Body of pancreas (tissue), 4 donors: ENCODE results near the gene FBXW8. TPM values are rescaled to one million over a fixed set of nuclear protein-coding genes. Genes with fewer than 3 reads are reported as not detected.

Experiments
- ATAC-seq: fragments of 150-250 bp; one replicate; pipeline ENCODE4 v1.9.1; 2016
- DNase-seq, 4 donors: peaks; one replicate each; pipeline ENCODE4 v3.0.0-alpha.2; 2019
- H3K27ac ChIP-seq, 4 donors: fragments of 200-600 bp; sonication (generic); 1 replicate in 3 of 4; 2 replicates in 1 of 4; pipeline versions ENCODE4 v1.5.1 to v1.6.1; 2016 to 2019; ENCODE audit warnings: mild to moderate bottlenecking in 1 of 4, mixed read lengths in 1 of 4, moderate library complexity in 1 of 4
- H3K27me3 ChIP-seq, 2 donors: fragments of 200-600 bp; sonication (generic); one replicate each; pipeline ENCODE4 v1.6.0; 2016; ENCODE audit warnings: mild to moderate bottlenecking in 1 of 2
- H3K36me3 ChIP-seq, 2 donors: fragments of 200-600 bp; sonication (generic); replicated peaks in 1 of 2; 2 replicates each; pipeline ENCODE4 v1.5.1; 2016; ENCODE audit warnings: low read depth in 2 of 2; ENCODE audit not compliant: insufficient read depth in 1 of 2
- H3K4me1 ChIP-seq: fragments of 200-600 bp; sonication (generic); one replicate; pipeline ENCODE4 v1.6.0; 2016
- H3K4me3 ChIP-seq, 2 donors: fragments of 200-600 bp; sonication (generic); 1 replicate in 1 of 2; 2 replicates in 1 of 2; pipeline ENCODE4 v1.5.1; 2016 to 2019
- H3K9me3 ChIP-seq, 3 donors: fragments of 200-600 bp; sonication (generic); 1 replicate in 2 of 3; 2 replicates in 1 of 3; pipeline ENCODE4 v1.5.1; 2016
- CTCF ChIP-seq, 7 experiments: fragments of 450-650 bp in 4 of 7; fragments of 200-600 bp in 3 of 7; sonication (generic) in 3 of 7; IDR thresholded peaks; one replicate each; pipeline ENCODE4 v1.5.1; 2016 to 2019; ENCODE audit warnings: antibody characterized with exemption in 7 of 7
- POLR2A ChIP-seq, 3 donors: fragments of 450-650 bp; IDR thresholded peaks; one replicate each; pipeline ENCODE4 v1.6.1; 2016; ENCODE audit warnings: antibody characterized with exemption in 3 of 3, mild to moderate bottlenecking in 2 of 3
- WGBS, 2 donors: methylation state at CpG; one replicate each; pipeline ENCODE4 v1.1.5; 2017; 5-methylcytosine and 5-hydroxymethylcytosine counted together
- intact Hi-C: fragments of 100-400 bp; cut with DNase I; formaldehyde crosslinking; loops from one replicate; pipeline ENCODE4 v1.15.1; 2023
- total RNA-seq, 2 donors: library from RNA; depleted of rRNA; stranded (reverse); fragments of >200 nt; gene quantifications; one replicate each; pipeline ENCODE4 v1.1.0, GENCODE V29; 2016

FBXW8 gene
- total RNA-seq, 2 donors from 2014 or later: 12.7 to 35.3 TPM

- DNase-seq (no peak), ATAC-seq (no peak)
- Histone ChIP-seq H3K4me3 (no peak overlapping the region), H3K27ac (no peak overlapping the region), H3K27me3 (no peaks in the 10 kb centered on the region), H3K4me1 (peaks cover 23% of the 10 kb centered on the region), H3K9me3 (no peaks in the 10 kb centered on the region), H3K36me3 (no peaks in the 10 kb centered on the region)
- TF ChIP-seq POLR2A (IDR thresholded peaks at IDR 0.05) (no peak), CTCF (IDR thresholded peaks at IDR 0.05) (no peak)
- 81 to 83% methylated on average over 5 to 7 of the region's 15 CpGs for WGBS, 2 donors
- intact Hi-C loops: no loop called here
These were observed 127.4 kb downstream of the FBXW8 start for GRCh38 chr12:117038023-117038680.

- WGBS, 2 donors: 87 to 90% methylated on average over 23 to 24 of the region's 24 CpGs
These were observed 128.2 kb downstream of the FBXW8 start for GRCh38 chr12:117038919-117039318.

GRCh38 chr12:117039891-117040309, 129.2 kb downstream of the FBXW8 start:
- intact Hi-C loops: loop anchor here (10.0 kb wide), 1 partner anchor 65 kb away; no protein-coding TSS in a partner anchor
- Histone ChIP-seq H3K27ac (no peak overlapping the region), H3K4me1 (peaks cover 6% of the 10 kb centered on the region), H3K27me3 (no peaks in the 10 kb centered on the region), H3K9me3 (no peaks in the 10 kb centered on the region), H3K36me3 (no peaks in the 10 kb centered on the region), H3K4me3 (no peak overlapping the region)
- DNase-seq: no peak
- no peak for TF ChIP-seq POLR2A (IDR thresholded peaks at IDR 0.05)
- no peak for TF ChIP-seq CTCF (IDR thresholded peaks at IDR 0.05)
- no peak for ATAC-seq
- WGBS, 2 donors: 83 to 88% methylated on average over 8 to 16 of the region's 19 CpGs

More at GRCh38 chr12:117038919-117039318, 128.2 kb downstream of the FBXW8 start:
- TF ChIP-seq POLR2A (IDR thresholded peaks at IDR 0.05): no peak
- TF ChIP-seq CTCF (IDR thresholded peaks at IDR 0.05): no peak
- Histone ChIP-seq H3K4me3 (no peak overlapping the region), H3K9me3 (no peaks in the 10 kb centered on the region), H3K27me3 (no peaks in the 10 kb centered on the region), H3K4me1 (peaks cover 16% of the 10 kb centered on the region), H3K36me3 (no peaks in the 10 kb centered on the region), H3K27ac (no peak overlapping the region)
- no peak for DNase-seq
- no peak for ATAC-seq
- intact Hi-C loops: no loop called here

GRCh38 chr12:117040496-117040895, 129.7 kb downstream of the FBXW8 start:
- Histone ChIP-seq H3K9me3 (no peaks in the 10 kb centered on the region), H3K27ac (no peak overlapping the region), H3K36me3 (no peaks in the 10 kb centered on the region), H3K27me3 (no peaks in the 10 kb centered on the region), H3K4me1 (peaks cover under 1% of the 10 kb centered on the region), H3K4me3 (no peak overlapping the region)
- DNase-seq: no peak
- no peak for TF ChIP-seq CTCF (IDR thresholded peaks at IDR 0.05)
- TF ChIP-seq POLR2A (IDR thresholded peaks at IDR 0.05): no peak
- intact Hi-C loops: loop anchor here (10.0 kb wide), 1 partner anchor 64 kb away; no protein-coding TSS in a partner anchor
- 82 to 84% methylated on average over 12 to 13 of the region's 13 CpGs for WGBS, 2 donors
- ATAC-seq: no peak

- intact Hi-C loops: loop anchor here (10.0 kb wide), 1 partner anchor 63 kb away; no protein-coding TSS in a partner anchor
- 91 to 92% methylated on average over 4 to 11 of the region's 11 CpGs for WGBS, 2 donors
- Histone ChIP-seq H3K4me1 (no peaks in the 10 kb centered on the region), H3K4me3 (no peak overlapping the region), H3K9me3 (no peaks in the 10 kb centered on the region), H3K27me3 (no peaks in the 10 kb centered on the region), H3K36me3 (no peaks in the 10 kb centered on the region), H3K27ac (peak overlapping the region in 1 of 4 donors; percentile 34)
- DNase-seq: no peak
- ATAC-seq: no peak
- TF ChIP-seq CTCF (IDR thresholded peaks at IDR 0.05) (no peak), POLR2A (IDR thresholded peaks at IDR 0.05) (no peak)
These were observed 131.0 kb downstream of the FBXW8 start for GRCh38 chr12:117041798-117042170.
